SIG-M5 treated with dmso at 0.1 percent for 504 hours (cell line): ENCODE measurements around the gene PRKG1.
"Not testable (repeated sequence)": the region's sequence is repeated elsewhere in the genome, so short reads cannot be mapped to it uniquely, and the experiment has no call there.

Experiments used
- DNase-seq: peaks from one replicate; lab custom pipeline; 2025; ENCODE audit not compliant: unreplicated experiment; lab: John Stamatoyannopoulos, UW

PRKG1 gene

GRCh38 chr10:52030975-52031374, 956.7 kb downstream of the PRKG1 start:
- DNase-seq: no peak

GRCh38 chr10:52031771-52032170, 957.5 kb downstream of the PRKG1 start:
- DNase-seq: no peak

GRCh38 chr10:52032681-52033629, 958.7 kb downstream of the PRKG1 start:
- DNase-seq: no peak

- not testable (repeated sequence) for DNase-seq
Measured at GRCh38 chr10:52039002-52039793, 964.9 kb downstream of the PRKG1 start.

GRCh38 chr10:52040486-52040885, 966.2 kb downstream of the PRKG1 start:
- DNase-seq: no peak

- DNase-seq: no peak
Measured at GRCh38 chr10:52043811-52044210, 969.5 kb downstream of the PRKG1 start.

GRCh38 chr10:52048051-52048450, 973.8 kb downstream of the PRKG1 start:
- no peak for DNase-seq

GRCh38 chr10:52050429-52051047, 976.3 kb downstream of the PRKG1 start:
- no peak for DNase-seq

- DNase-seq: no peak
Measured at GRCh38 chr10:52053497-52053896, 979.2 kb downstream of the PRKG1 start.

GRCh38 chr10:52056291-52056690, 982.0 kb downstream of the PRKG1 start:
- no peak for DNase-seq

- no peak for DNase-seq
Measured at GRCh38 chr10:52059089-52059488, 984.8 kb downstream of the PRKG1 start.

GRCh38 chr10:52063159-52063558, 988.9 kb downstream of the PRKG1 start:
- no peak for DNase-seq

- DNase-seq: no peak
Measured at GRCh38 chr10:52064084-52064845, 990.0 kb downstream of the PRKG1 start.

- DNase-seq: no peak
Measured at GRCh38 chr10:52066383-52066782, 992.1 kb downstream of the PRKG1 start.

- no peak for DNase-seq
Measured at GRCh38 chr10:52068485-52068884, 994.2 kb downstream of the PRKG1 start.

- no peak for DNase-seq
Measured at GRCh38 chr10:52071814-52072213, 997.5 kb downstream of the PRKG1 start.

- no peak for DNase-seq
Measured at GRCh38 chr10:52074505-52075026, 1000.3 kb downstream of the PRKG1 start.

GRCh38 chr10:52077814-52078213, 1003.5 kb downstream of the PRKG1 start:
- DNase-seq: no peak

- DNase-seq: no peak
Measured at GRCh38 chr10:52078397-52078937, 1004.2 kb downstream of the PRKG1 start.

- no peak for DNase-seq
Measured at GRCh38 chr10:52082307-52082706, 1008.0 kb downstream of the PRKG1 start.
